Ramos (cell line): ENCODE measurements around the gene ELOVL1.
"Not testable (repeated sequence)": the region's sequence is repeated elsewhere in the genome, so short reads cannot be mapped to it uniquely, and the experiment has no call there.

Source experiments
- in situ Hi-C: fragments of 300-500 bp; cut with MboI; formaldehyde crosslinking; loops from one replicate; pipeline ENCODE4 v1.14.3; 2022; ENCODE audit warnings: low sequenced_read_pairs; ENCODE audit not compliant: unreplicated experiment

ELOVL1 gene

GRCh38 chr1:43367904-43368645, at the start of gene ELOVL1:
TSS of gene ELOVL1 (minus strand) at chr1:43368011. CDS start at chr1:43365609, 2,402 bp downstream.
- in situ Hi-C loops, result no loop called here

DNA sequence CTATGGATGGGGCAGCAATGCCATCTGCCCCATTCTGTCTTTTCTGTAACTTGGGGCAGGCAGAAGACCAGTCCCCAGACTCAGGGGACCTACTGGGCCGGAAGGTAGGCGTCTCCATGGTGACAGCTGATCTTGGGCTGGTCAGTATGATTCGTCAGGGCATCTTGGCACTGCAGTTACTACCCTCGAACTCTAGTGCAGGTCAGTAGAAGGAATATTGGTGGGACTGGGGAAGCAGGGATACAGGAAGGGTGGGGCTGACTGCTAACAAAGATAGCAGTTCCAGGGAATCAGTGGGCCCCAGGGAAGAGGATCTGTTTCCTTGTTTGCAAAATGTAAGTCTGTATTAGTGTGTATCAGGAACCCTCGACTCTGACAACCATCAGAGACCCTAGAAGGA, 48.1 kb upstream of the ELOVL1 start:
- in situ Hi-C loops, result no loop called here

DNA sequence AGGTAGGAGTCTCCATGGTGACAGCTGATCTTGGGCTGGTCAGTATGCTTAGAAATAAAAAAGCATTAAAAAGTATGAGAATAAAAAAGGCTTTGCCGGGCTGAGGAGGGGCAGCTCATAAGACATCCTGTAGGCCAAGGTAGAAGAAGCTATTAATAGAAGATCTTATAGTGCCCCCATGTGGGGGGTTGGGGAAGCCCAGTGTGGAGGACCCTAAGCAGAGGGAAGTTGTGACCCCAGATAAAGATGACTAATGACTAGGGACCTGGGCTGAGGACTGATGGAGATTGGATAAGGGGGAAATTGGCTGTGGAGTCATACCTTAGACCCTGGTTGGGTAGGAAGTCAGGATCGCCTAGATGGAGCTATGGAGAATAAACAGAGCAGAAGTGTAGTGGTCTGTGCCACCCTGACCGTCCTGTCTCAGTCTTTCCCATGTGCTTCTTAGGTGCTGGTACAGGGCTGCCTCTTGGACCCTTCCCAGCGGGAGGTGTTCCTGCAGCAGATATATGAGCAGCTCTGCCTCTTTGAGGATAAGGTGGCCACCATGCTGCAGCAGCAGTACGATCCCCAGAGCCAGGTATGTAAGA, 46.9 kb upstream of the ELOVL1 start:
- in situ Hi-C loops, result loop anchor here (5.0 kb wide), 1 partner anchor 187 kb away; no protein-coding TSS in a partner anchor

DNA sequence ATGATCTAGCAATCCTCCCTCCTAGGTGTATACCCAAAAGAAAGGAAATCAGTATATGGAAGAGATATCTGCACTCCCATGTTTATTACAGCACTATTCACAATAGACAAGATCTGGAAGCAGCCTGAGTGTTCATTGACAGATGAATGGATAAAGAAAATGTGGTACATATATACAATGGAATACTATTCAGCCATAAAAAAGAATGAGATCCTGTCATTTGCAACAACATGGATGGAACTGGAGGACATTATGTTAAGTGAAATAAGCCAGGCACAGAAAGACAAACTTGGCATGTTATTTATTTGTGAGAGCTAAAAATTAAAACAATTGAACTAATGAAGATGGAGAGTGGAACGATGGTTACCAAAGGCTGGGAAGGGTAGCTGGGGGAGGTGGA, 45.6 kb upstream of the ELOVL1 start:
- in situ Hi-C loops, result loop anchor here (5.0 kb wide), 1 partner anchor 186 kb away; no protein-coding TSS in a partner anchor

DNA sequence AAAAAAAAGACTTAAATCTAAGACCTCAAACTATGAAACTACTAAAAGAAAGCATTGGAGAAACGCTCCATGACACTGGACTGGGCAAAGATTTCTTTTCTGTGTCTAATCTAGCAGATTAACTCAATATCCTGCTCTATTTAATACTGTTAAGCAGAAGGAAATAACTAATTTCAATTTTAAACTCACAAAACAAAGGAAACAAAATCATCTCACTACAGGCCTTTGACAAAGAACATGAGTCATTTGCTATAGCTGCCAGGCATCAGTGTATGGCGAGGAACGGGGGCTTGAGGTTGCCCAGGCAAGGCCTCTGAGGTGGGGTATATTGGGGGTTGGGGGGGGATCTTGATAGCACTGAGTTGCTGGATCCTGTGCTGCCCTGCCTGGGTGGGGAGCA, 42.8 kb upstream of the ELOVL1 start:
- in situ Hi-C loops, result loop anchor here (5.0 kb wide), 1 partner anchor 183 kb away; no protein-coding TSS in a partner anchor

- in situ Hi-C loops, result no loop called here
Measured at GRCh38 chr1:43405876-43406234, 38.0 kb upstream of the ELOVL1 start.

DNA sequence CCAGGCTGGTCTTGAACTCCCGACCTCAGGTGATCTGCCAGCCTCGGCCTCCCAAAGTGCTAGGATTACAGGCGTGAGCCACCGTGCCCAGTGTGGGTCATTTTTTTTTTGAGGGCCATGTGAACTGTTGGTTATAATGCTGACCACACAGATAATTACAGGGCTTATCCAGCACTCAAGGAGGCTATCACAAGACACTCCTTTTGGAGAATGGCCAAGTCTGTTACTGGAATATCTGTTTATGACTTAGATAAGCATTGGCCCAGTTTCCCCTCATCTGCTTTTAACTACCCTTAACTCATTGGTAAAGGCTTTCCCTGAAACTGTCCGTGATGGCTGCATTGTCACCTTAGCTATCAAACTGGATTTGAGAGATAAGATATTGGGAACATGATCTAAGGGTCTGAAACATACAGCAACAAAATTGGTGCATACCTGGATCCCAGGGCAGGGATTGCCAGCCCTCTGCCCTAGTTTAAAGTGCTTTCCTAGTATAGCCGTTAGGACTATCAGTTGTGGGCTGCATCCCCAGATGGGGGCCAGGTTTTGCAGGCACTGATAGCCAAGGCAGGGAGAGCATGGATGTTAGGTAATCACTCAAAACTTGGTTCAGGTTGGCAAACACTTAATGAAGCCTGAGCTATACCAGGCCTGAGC, 37.5 kb upstream of the ELOVL1 start:
- in situ Hi-C loops, result no loop called here

- in situ Hi-C loops, result no loop called here
Measured at GRCh38 chr1:43404353-43404752, 36.5 kb upstream of the ELOVL1 start.

DNA sequence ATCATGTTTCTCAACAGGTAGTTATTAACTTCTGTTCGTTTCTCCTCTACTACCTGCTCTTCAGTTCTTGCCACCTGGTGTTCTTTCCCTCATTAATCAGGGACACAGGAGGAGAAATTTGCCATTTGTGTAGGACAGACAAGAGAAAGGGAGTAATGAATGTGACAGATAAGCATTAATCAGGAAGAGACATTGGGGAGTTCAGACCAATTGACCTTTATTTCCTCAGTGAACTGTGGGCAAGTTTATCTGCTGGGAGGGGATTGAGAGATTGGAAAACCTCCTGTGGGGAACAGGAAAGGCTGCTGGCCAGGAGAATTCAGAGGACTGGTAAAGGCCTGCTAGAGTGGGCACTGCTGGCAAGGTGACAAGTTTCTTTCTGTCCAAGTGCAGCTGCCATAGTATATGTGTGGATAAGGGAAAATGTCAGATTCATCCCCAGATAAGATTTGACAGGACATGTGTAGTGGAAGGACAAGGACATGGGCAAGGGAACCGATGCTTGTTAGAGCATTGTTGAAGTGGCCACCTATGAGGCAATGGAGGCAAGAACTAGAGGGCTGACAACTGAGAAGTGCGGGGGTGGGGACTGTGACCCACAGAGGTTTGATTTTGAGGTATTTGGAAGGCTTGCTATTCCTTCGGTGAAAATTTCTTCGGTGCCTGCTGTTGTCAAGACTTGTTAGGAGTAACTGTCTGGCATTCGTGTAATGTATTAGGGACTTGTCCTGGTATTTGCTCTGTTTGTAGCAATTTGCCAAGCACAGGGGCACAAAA, 34.5 kb upstream of the ELOVL1 start:
- in situ Hi-C loops, result no loop called here

DNA sequence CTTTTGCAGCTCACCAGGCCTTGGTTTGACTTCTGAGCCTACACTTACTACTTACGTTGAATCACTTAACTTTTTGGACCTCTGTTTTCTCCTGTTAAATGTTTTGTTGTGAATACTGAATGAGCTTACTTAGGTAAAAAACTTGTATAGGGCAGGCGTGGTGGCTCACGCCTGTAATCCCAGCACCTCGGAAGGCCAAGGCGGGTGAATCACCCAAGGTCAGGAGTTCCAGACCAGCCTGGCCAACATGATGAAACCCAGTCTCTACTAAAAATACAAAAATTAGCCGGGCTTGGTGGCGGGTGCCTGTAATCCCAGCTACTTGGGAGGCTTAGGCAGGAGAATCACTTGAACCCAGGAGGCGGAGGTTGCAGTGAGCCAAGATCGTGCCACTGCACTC, 32.6 kb upstream of the ELOVL1 start:
- in situ Hi-C loops, result not testable (repeated sequence)

DNA sequence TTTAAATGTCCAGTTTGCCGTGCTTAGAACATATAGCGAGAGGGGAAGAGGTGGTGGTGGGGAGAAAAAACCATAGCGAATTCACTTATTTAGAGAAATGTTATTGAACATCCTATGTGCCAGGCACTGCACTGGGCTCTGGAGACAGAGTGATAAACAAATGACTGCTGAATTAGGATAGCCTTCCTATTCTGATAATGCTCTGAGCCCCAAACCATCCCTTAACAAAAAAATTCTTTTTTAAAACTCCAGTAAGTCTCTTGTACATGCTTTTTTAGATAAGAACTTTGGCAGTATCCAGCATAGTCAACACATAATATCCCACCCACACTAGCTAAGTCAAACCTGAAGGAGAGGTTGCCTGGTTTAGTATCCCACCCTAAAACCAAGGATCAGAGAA, 30.4 kb upstream of the ELOVL1 start:
- in situ Hi-C loops, result no loop called here

- in situ Hi-C loops, result no loop called here
Measured at GRCh38 chr1:43396059-43396458, 28.2 kb upstream of the ELOVL1 start.

DNA sequence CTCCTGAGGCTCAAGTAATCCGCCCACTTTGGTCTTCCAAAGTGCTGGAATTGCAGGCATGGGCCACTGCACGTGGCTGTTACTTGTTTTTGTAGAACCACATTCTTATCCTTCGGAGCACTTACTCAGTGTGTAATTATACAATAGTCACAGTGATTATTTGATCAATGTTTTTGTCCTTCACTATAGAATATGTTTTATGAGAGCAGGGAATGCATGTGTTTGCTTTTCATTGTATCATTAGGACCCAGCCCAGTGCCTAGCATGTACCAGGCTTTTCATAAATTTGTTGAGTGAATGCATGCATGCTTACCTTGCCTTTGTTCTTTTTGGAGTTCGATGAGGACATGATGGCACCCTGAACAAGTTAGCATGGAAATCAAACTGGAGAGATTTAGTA, 27.7 kb upstream of the ELOVL1 start:
- in situ Hi-C loops, result no loop called here

DNA sequence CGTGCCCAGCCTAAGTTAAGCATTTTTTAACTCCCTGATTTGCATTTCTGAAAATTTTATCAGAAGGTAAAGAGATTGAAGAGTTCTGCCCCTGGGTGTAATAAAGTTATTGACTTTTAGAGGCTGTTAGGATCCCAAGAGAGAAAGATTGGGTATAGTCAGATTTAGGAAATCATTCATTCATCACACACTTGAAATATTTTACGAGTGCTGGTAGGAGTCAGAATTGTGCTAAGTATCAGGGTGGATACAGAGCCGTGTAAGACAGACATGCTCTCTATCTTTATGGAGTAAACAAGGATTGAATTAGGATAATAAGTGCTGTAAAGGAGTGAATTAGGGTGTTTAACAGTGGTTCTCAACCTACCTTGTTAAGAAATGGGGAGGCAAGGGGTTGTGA, 24.9 kb upstream of the ELOVL1 start:
- in situ Hi-C loops, result no loop called here

DNA sequence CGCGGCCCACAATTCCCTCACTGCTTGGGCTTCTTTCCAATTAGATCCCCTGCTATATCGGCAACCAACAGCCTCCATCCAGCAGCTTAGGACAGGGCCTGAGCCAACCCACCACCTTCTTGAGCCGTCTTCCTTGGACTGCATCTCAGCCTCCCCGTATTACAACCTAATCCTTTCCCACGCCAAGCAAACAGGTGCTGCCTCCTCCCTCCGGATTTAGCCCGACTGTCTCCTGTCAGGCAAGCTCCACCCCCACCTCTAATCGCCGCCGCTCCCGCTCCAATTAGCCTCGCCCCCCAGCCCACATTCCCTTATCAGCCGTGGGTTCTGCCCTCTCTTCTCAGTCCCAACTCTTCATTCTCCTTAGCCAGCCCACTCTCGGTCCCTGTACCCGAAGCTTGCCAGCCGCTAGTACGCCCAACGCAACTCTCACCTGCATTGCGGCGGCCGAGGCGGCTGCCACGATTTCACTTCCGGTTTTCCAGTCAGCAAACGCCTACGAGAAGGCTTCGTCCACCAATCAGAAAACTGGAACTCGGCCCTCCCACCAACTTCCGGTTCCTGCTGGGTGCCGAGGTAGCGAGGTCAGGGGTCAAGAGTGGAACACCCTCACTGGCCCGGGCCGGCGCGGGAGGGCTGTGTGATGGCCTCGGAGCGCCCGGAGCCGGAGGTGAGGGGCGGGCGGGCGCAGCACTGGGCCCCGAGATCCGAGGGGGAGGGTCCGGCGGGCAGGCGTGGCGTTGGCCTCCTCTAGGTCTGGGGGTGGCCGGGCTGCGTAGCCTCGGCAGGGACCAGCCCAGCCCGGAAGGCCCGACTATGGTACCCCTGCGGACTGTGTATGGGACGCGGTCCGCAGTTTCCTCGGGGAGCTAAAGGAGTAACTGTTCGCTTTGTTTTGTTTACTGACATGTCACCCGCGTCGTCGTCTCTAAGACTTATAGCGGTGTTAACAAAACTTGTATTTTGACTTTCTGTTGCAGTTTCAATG, 21.8 kb upstream of the ELOVL1 start, which contains the start of the genes MED8 and SZT2:
Gene MED8, minus strand, starts transcription at position 475 of the 988 bp plus-strand sequence. Its CDS starts 36 bp downstream, at position 439.
Gene SZT2, plus strand, starts transcription at position 574 of the 988 bp plus-strand sequence. Its CDS starts 70 bp downstream, at position 644.
- in situ Hi-C loops, result no loop called here

DNA sequence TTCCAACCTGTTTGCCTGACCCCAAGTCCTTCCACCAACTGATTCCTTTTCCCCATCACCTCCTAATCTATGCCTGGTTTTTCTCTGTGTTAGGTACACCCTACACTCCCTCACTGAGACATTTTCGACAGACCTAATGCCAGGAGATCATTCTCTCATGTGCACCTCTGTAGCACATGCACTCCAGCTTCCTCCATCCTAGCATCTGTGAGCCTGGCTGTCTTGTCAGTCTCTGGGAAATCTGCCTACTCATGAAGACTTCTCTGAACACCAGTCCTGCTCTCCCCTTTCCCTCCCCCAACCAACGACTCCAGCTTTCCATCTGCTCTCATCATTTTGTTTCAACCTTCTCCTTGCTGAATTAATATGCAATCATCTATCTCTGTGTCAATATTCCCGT, 20.8 kb upstream of the ELOVL1 start:
- in situ Hi-C loops, result no loop called here

GRCh38 chr1:43387976-43388599, 20.3 kb upstream of the ELOVL1 start:
- in situ Hi-C loops, result no loop called here

DNA sequence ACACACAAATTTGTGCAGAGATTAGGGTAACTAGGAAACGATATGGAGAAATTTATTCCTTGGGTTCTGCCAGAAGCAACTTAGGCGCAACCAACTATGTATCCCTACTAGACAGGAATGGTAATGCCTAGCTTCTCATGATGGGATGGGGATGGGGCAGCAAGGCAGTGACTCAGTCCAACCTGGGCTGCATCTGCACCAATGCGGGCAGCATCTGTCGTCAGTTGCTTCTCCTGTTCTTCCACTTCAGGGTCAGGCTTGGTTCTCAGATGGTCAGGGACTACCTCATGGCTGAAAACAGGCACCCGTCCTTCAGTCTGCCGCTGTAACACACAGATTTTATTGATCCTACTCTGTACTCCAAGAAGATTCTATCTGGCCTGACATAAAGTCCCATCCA, 18.9 kb upstream of the ELOVL1 start:
- in situ Hi-C loops, result no loop called here

DNA sequence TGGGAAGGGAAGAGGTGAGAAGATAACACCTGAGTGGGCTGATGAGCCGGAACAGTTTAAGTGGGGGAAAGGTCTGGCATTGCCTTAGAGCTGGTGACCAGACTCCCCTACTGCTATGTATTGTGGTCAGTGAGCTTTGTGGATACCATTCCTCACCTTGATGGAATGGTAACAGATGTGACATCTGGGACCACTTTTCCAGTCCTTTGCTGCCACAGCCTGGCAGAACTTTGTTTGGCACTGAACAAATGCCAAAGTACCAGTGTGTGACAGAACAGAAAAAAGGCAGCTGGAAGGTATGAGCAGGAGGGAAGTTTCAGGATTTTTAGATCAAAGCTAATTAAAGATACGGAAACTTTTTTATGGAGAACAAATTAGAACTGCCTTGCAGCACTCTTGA, 15.6 kb upstream of the ELOVL1 start:
- in situ Hi-C loops, result no loop called here
